Measurements from ENCODE around the gene HHAT. TPM values are rescaled to one million over a fixed set of nuclear protein-coding genes. Genes with fewer than 3 reads are reported as not detected.

Gene HHAT
- total RNA-seq, 1 experiment from 2014 or later: 4.6 TPM

GRCh38 chr1:210629276-210629675 lies 300.6 kb downstream of the HHAT start:
- Mint-ChIP-seq H3K4me3 (ENCODE audit: unreplicated experiment) (no peak overlapping the region), H3K27me3 (ENCODE audit: insufficient read depth, unreplicated experiment) (no peaks in the 10 kb centered on the region), H3K4me1 (ENCODE audit: insufficient read depth, unreplicated experiment) (no peaks in the 10 kb centered on the region), H3K27ac (ENCODE audit: low read depth, unreplicated experiment) (no peak overlapping the region), H3K36me3 (ENCODE audit: insufficient read depth, unreplicated experiment) (peaks cover 13% of the 10 kb centered on the region), H3K9me3 (ENCODE audit: unreplicated experiment) (no peaks in the 10 kb centered on the region)
- POLR2A ChIA-PET: no interaction called here
- DNase-seq (ENCODE audit: unreplicated experiment): no peak
- intact Hi-C loops (cut with micrococcal nuclease): no loop called here
- CTCF ChIA-PET: interaction anchor here (0.9 kb wide), 1 partner anchor 12 kb away, joined by 3 read pairs; no protein-coding TSS in a partner anchor
- no TSS peak for BruUV-seq (replicated peaks)
- no peak for TF ChIP-seq CTCF (IDR thresholded peaks at IDR 0.05; ENCODE audit: unreplicated experiment)

- CTCF ChIA-PET: interaction anchor here (0.7 kb wide), 1 partner anchor 20 kb away, joined by 3 read pairs; no protein-coding TSS in a partner anchor
- no peak for TF ChIP-seq CTCF (IDR thresholded peaks at IDR 0.05; ENCODE audit: unreplicated experiment)
- H3K36me3 Mint-ChIP-seq (ENCODE audit: insufficient read depth, unreplicated experiment): peaks cover 13% of the 10 kb centered on the region
- H3K9me3 Mint-ChIP-seq (ENCODE audit: unreplicated experiment): no peaks in the 10 kb centered on the region
- POLR2A ChIA-PET: no interaction called here
- intact Hi-C loops (cut with micrococcal nuclease): no loop called here
- H3K4me1 Mint-ChIP-seq (ENCODE audit: insufficient read depth, unreplicated experiment): no peaks in the 10 kb centered on the region
- BruUV-seq (replicated peaks): no TSS peak
- H3K27me3 Mint-ChIP-seq (ENCODE audit: insufficient read depth, unreplicated experiment): no peaks in the 10 kb centered on the region
- no peak overlapping the region for H3K27ac Mint-ChIP-seq (ENCODE audit: low read depth, unreplicated experiment)
- no peak overlapping the region for H3K4me3 Mint-ChIP-seq (ENCODE audit: unreplicated experiment)
- DNase-seq (ENCODE audit: unreplicated experiment): no peak
These were observed 302.7 kb downstream of the HHAT start for GRCh38 chr1:210631399-210631798.

- Mint-ChIP-seq H3K36me3 (ENCODE audit: insufficient read depth, unreplicated experiment) (peaks cover 13% of the 10 kb centered on the region), H3K4me3 (ENCODE audit: unreplicated experiment) (no peak overlapping the region), H3K9me3 (ENCODE audit: unreplicated experiment) (no peaks in the 10 kb centered on the region), H3K27ac (ENCODE audit: low read depth, unreplicated experiment) (no peak overlapping the region), H3K4me1 (ENCODE audit: insufficient read depth, unreplicated experiment) (no peaks in the 10 kb centered on the region), H3K27me3 (ENCODE audit: insufficient read depth, unreplicated experiment) (peaks cover 4% of the 10 kb centered on the region)
- no peak for DNase-seq (ENCODE audit: unreplicated experiment)
- no TSS peak for BruUV-seq (replicated peaks)
- ChIA-PET CTCF (no interaction called here), POLR2A (no interaction called here)
- TF ChIP-seq CTCF (IDR thresholded peaks at IDR 0.05; ENCODE audit: unreplicated experiment): no peak
- intact Hi-C loops (cut with micrococcal nuclease): no loop called here
These were observed 304.4 kb downstream of the HHAT start for GRCh38 chr1:210633140-210633539.

GRCh38 chr1:210633636-210634035 lies 304.9 kb downstream of the HHAT start:
- Mint-ChIP-seq H3K27ac (ENCODE audit: low read depth, unreplicated experiment) (no peak overlapping the region), H3K9me3 (ENCODE audit: unreplicated experiment) (no peaks in the 10 kb centered on the region), H3K27me3 (ENCODE audit: insufficient read depth, unreplicated experiment) (peaks cover 9% of the 10 kb centered on the region), H3K4me1 (ENCODE audit: insufficient read depth, unreplicated experiment) (no peaks in the 10 kb centered on the region), H3K36me3 (ENCODE audit: insufficient read depth, unreplicated experiment) (peaks cover 13% of the 10 kb centered on the region), H3K4me3 (ENCODE audit: unreplicated experiment) (no peak overlapping the region)
- intact Hi-C loops (cut with micrococcal nuclease): no loop called here
- no peak for TF ChIP-seq CTCF (IDR thresholded peaks at IDR 0.05; ENCODE audit: unreplicated experiment)
- ChIA-PET POLR2A (no interaction called here), CTCF (interaction anchor here (1.0 kb wide), 1 partner anchor 501 kb away, joined by 3 read pairs; no protein-coding TSS in a partner anchor)
- BruUV-seq (replicated peaks): no TSS peak
- no peak for DNase-seq (ENCODE audit: unreplicated experiment)
